DMS79 (cell line): ENCODE results near the gene ADGRA1.
A peak's percentile ranks its signal among the peaks of the same experiment; 100 is the strongest.
"Not testable (repeated sequence)": the region's sequence is repeated elsewhere in the genome, so short reads cannot be mapped to it uniquely, and the experiment has no call there.

Experiments used
- DNase-seq: peaks from one replicate; lab custom pipeline; 2025; lab: John Stamatoyannopoulos, UW

The ADGRA1 gene

DNA sequence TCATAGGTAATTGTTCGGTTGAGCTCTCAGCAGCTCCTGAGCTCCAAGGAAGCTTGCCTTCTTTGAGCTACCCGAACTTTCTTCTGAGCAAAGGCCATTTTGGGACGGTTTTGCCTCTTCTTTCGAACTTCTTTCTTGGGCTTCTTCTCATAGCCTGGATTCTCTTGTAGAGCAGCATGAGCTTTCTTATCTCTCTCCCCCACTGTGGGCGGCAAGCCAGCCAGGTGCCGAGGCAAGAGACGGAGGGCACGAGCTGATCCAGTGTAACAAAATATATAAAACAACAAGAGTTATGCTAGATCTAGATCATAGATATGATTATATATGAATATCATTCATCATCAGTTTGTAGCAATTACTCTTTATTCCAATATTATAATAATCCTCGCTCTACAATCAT is 55.8 kb downstream of the ADGRA1 start:
- no peak for DNase-seq

DNA sequence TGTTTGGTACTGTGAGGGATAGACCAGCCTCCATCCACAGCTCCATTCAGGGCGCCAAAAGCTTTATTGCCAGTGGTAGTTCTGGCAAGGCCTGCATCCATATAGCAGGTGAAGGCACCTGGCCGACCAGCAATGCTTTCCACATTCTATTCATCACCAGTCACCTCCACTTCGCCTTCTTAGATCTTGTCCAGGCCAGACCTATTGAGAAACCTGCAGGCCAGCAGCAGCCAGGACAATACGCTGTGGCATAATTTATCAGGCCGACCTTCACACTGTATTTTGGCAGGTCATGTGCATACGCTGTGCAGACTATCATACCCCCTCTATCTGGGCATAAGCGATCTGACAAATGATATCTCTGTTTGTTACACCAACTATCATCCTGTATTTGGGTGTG is 57.0 kb downstream of the ADGRA1 start:
- no peak for DNase-seq

DNA sequence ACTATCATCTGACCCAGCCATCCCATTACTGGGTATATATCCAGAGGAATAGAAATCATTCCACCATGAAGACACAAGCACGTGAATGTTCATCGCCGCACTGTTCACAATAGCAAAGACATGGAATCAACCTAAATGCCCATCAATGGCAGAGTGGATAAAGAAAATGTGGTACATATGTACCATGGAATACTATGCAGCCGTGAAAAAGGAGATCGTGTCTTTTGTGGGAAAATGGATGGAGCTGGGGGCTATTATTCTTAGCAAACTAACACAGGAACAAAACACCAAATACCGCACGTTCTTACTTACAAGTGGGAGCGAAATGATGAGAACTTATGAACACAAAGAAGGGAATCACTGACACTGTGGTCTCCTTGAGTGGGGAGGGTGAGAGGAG is 62.5 kb downstream of the ADGRA1 start:
- DNase-seq, result no peak

DNA sequence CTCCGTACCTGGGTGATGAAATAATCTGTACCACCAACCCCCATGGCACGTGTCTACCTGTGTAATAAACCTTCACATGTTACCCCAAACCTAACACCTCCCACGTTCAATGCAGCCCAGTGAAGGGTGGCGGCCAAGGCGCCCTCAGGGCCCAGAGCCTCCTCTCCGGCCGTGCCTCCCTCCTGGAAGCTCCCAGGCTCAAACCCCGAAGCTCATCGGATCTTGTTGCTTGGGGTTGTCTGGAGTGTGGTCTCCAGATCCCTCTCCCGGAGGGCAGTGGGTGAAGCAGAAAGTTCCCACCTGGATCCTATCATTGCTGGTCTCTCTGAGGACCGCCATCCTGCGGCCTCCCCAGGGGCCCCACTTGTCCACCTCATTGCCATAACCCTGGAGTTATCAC is 62.9 kb downstream of the ADGRA1 start:
- DNase-seq, result no peak

DNA sequence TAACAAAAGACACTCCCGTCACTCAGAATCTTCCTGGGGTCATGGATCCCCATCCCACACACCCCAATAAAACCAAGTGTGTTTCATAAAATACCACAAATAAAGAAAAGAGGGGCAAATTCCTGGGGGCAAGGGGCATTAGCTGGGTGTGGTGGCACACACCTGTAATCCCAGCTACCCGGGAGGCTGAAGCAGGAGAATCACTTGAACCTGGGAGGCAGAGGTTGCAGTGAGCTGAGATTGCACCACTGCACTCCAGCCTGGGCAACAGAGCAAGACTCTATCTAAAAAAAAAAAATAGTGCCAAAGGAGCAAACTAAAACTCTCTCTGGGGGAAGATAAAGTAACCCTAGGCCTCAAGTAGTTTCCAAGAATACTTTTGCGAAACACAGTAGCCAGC is 63.3 kb downstream of the ADGRA1 start:
- DNase-seq, result not testable (repeated sequence)

DNA sequence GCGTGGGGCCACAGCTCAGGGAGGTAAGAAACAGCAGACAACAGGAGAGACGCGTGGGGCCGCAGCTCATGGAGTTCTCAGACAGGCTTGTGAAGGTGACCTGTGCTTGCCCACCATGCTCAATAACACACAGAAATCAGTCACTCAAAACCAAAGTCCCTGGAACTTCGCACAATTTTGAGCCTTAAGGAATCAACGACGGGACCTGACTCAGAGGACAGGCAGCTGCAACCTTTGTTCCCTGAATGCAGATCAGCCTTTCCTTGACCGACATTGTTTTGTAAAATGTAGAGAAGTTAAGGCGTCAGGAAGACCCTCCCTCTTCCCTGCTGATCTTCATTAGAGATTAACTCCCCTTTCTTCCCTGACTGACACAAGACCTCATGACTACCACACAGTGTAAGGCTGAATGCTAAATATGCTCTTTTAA is 63.8 kb downstream of the ADGRA1 start:
- DNase-seq, result no peak

DNA sequence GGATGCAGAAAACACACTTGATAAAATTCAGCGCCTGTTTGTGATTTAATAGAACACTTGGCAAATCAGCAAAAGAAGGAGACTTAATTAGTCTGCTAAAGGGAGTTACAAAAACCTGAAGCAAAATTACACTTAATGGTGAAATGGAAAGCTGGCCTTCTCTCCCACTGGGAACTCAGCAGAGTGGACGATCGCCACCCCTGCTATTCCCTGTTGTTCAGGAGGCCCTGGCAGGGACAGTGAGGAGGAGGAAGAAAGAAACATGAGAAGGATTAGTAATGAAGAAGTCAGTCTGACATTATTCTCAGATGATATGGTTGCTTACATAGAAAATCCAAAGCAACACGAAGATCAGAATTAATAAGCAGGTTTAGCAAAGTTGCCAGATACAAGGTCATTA is 66.7 kb downstream of the ADGRA1 start:
- DNase-seq, result no peak

DNA sequence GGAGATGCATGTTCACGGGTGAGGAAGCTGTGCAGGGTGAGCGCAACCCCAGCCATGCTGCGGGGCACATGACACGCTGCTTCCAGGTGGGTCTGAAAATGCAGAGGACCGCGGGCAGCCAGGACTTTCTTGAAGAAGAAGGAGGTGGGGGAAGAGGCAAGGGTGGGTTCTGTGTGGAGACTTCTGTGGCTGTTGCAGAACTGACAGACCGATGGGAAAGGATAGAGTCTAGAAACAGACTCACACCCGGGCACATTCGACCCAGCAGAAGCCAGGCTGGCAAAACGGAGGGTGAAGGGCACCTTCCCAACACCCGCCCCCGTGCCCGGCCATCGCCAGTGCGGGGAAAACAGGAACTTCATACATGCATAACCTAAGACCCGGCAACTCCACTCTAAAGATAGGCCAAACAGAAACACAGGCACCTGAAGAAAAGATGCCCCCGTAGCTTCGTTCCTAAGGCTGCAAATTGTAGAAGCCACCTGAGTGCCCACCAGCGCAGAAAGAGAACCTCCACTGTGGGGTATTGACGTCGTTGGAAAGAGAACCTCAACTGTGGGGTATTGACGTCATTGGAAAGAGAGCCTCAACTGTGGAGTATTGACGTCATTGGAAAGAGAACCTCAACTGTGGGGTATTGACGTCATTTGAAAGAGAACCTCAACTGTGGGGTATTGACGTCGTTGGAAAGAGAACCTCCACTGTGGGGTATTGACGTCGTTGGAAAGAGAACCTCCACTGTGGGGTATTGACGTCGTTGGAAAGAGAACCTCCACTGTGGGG is 67.5 kb downstream of the ADGRA1 start:
- DNase-seq, result no peak

DNA sequence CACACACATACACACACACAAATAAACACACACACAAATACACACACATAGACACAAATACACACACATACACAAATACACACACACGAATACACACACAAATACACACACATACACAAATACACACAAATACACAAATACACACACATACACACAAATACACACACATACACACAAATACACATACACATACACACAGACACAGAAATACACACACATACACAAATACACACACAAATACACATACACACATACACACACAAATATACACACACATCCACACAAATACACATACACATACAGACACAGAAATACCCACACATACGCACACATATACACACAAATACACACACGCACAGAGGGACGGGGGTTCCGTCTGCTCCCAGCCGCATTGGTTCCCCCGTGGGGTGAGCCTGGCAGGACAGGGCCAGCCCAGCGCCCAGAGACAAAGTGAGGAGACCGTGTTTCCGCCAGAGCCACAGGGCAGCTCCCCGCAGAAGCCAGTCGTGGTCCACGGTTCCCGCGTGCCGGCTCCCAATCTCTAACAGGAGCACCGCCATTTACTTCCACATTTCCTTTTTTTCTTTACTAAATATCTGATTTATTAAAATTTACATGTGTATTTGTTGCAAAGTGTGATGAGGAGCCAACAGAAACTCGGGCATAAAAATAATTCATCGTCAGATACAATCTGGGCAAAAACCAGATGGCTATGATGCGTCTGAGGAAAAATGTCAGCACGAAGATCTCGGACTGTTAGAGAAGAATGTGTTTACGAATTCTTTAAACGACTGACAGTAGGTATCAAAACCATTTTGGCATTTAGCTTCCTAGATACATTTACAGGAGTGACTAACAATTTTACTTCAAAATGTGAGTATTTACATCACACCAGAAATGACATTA is 69.2 kb downstream of the ADGRA1 start:
- no peak for DNase-seq

DNA sequence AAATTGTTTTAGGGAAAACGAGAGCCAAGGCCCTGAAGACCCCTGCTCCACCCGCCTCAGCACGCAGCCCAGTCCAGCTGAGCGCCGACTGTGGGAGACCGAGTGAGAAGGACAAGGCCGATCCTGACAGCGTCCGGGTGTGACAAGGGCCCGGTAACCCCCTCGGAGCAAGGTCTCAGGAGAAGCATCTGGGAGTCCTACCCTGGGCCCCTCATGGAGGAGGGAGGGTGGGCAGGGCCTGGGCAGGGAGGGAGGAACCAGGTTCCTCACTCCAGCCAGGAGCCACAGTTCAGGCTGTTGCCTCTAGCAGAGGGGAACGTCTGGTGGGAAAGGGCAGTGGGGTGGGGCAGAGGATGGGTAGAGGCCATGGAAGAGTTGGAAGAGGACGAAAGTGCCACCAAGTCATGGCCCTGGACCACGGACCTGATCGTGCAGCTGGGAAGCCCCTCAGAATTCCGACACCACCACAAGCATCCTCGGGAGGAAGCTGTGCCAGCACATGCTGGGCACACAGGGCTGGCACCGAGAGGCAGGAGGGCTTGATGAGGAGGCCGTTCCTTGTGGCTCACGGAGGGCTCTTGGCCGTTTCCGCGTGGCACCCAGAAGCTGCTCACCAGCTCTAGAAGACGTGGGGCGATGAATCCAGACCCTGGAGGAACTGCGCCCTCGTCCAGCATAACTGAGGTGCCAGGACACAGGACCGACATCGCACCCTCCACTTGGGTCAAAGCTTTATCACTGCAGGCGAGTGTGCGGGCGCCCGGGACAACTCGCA is 70.1 kb downstream of the ADGRA1 start:
- no peak for DNase-seq

DNA sequence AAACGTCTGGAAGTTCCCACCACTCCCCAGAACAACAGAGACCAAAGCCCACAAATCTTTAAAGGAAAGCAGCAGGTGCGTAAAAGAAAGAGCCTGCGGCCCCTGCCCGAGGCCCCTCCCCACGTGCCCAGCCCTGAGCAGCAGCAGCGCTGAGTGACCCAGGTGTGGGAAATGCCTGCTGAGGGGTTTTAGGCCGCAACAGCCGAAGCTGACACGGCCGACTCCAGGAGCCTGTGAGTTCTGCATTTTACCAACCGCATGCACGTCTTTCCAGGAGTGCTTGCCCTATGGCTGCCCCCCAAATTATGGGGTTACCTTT is 70.7 kb downstream of the ADGRA1 start:
- DNase-seq, result no peak

DNA sequence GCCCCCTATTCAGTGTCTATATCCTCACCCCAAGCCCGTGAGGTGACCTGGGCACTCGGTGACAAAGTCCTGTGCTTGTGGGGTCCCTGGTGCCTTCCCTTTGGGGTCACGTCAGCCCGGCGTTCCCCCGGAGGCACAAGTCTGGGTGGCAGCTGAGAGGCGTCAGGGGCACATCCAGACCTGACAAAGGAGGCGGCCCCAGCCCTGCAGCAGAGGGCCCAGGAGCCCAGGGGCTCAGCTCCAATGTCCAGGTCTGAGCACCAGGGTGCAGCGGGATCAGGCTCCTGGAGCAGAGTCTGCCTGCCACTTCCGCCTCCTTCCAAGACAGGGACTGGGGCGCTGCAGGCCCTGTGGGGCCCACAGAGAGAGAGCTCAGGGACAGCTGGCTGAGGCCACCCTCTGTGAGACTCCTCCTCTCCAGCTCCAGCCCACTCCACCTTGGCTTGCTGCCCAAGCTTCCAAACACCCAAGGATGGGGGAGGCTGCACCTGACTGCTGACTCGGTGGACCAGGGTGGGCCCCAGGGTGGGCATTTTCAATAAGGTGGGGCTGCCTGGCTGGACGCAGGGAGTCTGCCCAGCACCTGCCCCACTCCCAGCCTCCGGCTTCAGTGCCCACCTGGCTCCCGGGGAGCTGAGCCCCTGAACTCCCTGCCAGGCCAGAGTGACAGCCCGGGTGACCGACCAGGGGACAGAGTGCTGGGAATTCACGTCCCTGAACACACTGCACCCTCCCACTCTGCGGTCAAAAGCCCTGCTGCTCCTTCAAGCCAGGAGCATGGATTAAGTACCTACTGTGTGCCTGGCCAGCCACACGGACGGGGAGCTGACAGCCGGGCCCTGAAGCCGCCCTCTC is 71.3 kb downstream of the ADGRA1 start:
- peak; percentile 15 for DNase-seq

DNA sequence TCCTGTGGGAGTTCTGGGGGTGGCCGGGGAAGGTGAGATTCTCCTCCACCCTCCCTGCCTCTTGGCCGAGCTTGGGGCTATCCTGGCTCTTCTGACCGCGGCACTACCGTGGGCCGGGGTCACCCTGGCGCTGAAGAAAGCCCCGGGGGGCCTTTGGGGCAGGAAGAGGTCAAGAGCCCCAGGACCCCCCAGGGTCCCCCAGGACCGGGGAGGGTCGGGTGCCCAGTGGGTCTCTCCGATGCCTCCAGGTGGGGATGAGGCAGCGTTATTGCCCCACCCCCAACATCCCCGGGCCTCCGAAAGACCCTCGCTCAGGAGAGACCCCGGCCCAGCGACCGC is 71.9 kb downstream of the ADGRA1 start:
- no peak for DNase-seq

DNA sequence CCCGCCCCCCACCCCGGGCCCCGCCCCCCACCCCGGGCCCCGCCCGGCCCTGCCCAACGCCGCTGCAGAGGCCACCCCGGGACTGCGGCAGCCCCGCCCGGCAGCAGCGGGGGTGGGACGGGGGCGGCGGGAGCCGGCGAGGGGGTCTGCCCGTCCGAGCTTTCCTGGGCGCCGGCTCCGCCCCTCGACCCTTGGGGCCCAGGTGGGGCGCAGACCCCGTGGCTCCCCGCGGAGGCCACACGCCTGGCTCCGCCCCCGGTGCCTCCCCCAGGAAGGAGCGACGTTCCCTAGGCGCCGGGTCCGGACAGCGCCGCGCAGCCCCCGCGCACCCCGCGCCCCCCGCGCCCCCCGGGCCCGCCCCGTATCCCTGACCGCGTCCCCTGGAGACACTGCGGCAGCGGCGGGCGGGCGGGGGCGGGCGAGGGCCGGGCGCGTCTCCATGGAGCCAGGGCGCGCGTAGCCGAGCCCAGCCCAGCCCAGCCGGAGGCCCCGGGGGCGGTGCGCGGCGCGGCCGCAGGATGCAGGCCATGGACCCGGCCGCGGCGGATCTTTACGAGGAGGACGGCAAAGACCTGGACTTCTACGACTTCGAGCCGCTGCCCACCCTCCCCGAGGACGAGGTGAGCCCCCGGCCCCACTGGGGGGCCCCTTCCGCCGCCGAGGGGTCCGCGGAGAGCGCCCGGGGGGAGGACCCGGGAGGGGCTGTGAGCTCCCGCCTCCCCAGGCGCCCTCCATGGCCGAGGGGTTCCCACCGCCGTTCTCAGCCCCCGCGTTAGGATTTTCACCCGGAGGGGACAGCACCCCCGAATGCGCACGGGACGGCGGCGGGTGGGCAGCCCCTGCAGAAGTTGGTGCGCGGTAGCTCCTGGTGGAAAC is 72.5 kb downstream of the ADGRA1 start, which contains the start of gene KNDC1:
Gene KNDC1, plus strand, starts transcription at position 270 of the 876 bp plus-strand sequence. Its CDS starts 249 bp downstream, at position 519.
- no peak for DNase-seq

DNA sequence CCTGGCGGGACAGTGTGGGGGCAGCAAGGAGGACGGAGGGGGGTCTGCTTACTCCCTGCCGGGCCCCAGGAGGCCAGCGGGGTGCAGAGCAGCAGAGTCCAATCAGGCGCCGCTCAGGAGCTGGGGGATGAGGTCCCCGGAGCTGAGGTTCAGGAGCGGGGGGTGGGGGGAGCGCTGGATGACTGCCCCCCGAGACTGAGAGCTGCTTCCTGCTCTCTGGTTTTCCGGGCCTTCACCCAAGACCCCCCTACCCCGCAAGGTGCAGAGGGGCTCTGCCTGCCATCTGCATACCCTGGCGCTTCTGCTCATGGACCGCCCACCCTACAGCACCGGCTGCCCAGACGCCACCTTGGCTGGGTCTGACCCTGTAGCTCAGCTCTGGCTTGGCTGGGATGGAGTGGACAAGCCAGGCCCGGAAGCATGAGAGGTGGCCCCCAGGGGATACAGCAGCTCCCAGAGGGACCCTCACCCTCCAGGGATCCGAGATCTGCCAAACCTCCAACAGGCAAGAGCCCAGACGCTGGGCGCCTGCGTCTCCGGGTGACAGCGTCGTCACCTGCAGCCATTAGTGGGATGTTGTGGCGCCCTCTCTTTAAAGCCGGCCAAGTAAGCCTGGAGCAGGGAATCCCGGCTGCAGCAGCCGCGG is 73.2 kb downstream of the ADGRA1 start:
- no peak for DNase-seq

DNA sequence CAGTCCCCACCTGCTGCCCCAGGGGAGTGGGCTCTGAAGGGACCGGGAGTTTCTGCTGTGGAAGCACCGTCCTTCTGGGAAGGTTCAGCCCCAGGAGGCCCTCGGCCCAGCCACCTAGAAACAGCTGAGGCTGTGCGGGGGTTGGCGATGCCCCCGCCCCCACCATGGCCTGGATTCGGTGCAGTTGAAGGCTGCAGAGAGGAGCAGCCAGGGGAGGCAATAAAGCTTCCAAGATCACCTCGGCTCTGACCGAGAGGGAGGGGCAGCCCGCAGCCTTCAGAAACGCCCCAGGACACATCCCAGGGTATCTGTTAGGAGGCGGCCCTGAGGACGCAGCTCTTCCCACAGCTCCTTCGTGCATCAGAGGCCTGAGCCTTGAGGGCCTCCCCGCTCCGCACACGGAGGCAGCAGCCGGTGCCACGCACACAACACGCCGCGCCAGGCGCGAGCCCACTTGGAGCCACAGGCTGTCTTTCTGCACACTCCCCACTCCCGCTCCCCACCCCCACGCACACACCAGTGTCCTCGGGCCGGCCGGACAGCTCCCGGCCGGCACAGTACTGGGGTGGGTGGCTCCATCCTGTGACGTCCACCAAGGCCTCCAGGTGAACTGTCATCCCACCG is 73.9 kb downstream of the ADGRA1 start:
- DNase-seq, result no peak

DNA sequence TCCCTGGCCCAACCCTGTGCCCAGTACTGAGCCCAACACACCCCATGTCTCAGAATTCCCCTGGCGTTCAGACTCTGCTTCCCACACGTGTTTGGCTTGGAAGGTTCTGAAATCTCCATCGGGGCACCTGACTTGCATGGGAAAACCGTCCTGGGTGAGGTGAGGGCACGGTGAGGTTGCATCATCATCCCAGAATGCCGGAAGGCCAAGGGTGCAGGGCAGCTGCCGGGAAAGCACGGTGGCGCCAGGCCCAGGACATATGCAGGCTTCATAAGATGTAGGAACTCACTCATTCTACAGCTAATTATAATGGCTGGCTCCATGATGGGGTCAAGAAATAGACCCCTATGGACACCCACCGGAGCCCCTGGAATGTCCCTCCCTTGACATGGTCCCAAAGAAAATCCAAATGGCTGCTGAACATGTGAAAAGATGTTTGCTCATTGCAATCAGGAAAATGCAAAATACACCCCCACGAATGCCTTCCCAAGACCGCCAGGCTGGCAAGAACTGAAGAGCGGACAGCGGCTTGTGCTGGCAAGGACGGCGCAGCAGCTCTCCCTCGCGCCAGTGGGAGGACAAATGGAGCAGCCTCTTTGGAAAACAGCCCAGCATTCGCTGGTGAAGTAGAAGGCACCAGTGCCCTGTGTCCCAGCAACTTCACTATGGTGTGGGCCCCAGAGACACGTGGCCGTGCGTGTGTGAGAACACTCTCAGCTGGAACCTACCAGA is 74.6 kb downstream of the ADGRA1 start:
- no peak for DNase-seq

DNA sequence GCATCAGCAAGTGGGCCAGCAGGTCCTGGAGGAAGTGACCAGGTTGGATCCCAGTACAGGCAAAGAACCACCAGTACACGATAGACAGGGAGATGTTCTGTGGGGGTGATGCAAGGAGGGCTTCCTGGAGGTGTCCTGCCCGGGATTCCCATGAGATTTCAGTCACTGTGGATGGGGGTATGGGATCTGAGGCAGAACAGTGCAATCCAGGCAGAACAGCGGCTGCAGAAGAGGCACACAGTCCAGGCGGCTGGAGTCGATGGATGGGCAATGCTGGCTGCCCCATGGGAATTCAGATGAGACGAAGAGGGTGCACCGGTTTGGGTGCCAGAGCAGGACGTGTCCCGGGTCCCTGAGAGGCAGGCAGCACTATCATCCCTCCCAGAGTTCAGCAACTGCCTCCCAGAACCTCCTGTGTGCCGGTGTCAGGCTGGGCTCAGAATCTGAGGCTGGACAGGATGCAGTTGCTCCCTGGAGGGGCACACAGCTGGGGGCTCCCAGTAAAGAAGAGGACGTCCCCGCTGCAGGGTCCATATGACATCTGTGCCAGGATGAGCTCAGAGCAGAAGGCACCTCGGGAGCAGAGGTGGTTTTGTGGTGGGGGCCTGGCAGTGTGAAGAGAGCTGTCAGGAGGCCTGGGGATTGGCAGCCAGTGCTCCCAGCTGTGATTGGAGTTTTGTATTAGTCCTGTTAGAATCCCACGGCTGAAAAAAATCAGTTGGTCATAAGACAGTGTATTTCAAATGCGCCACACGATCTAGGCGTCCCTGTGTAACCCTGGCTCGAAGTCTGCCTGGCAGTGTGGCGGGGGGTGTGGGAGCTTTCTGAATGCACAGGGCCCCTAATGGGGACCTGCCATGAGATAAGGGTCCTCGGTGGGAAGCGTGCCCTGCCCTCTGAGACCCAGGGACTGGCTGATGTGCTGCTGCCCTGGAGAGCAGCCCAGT is 75.5 kb downstream of the ADGRA1 start:
- DNase-seq, result no peak
